Glutamatergic neuron (in vitro differentiated cells): ENCODE results near the gene PAIP2B. TPM values are rescaled to one million over a fixed set of nuclear protein-coding genes. Genes with fewer than 3 reads are reported as not detected.
"Not testable (repeated sequence)": the region's sequence is repeated elsewhere in the genome, so short reads cannot be mapped to it uniquely, and the experiment has no call there.

ENCODE experiments used
- DNase-seq: peaks from one replicate; pipeline ENCODE4 v3.0.0; 2022
- H3K27ac Mint-ChIP-seq: one replicate; pipeline ENCODE4 v1.8.0; 2020; ENCODE audit warnings: mild to moderate bottlenecking, mixed read lengths, inconsistent platforms; ENCODE audit not compliant: unreplicated experiment
- H3K27me3 Mint-ChIP-seq: one replicate; pipeline ENCODE4 v1.8.0; 2020; ENCODE audit warnings: mild to moderate bottlenecking, moderate library complexity, mixed read lengths, inconsistent platforms; ENCODE audit not compliant: unreplicated experiment
- H3K36me3 Mint-ChIP-seq: one replicate; pipeline ENCODE4 v1.8.0; 2020; ENCODE audit warnings: mild to moderate bottlenecking, mixed read lengths, inconsistent platforms; ENCODE audit not compliant: unreplicated experiment
- H3K4me1 Mint-ChIP-seq: one replicate; pipeline ENCODE4 v1.8.0; 2020; ENCODE audit warnings: mild to moderate bottlenecking, low read depth, mixed read lengths, inconsistent platforms; ENCODE audit not compliant: unreplicated experiment
- H3K4me3 Mint-ChIP-seq: one replicate; pipeline ENCODE4 v1.8.0; 2020; ENCODE audit warnings: mild to moderate bottlenecking, mixed read lengths, inconsistent platforms; ENCODE audit not compliant: unreplicated experiment
- H3K9me3 Mint-ChIP-seq: one replicate; pipeline ENCODE4 v1.8.0; 2020; ENCODE audit warnings: mild to moderate bottlenecking, moderate library complexity, mixed read lengths, inconsistent platforms; ENCODE audit not compliant: unreplicated experiment
- CTCF ChIP-seq: fragments of 200-600 bp; sonication (generic); IDR thresholded peaks from one replicate; pipeline ENCODE4 v1.5.0; 2021; ENCODE audit not compliant: partially characterized antibody, unreplicated experiment
- total RNA-seq: library from RNA; stranded (reverse); fragmentation: NEBNext Ultra II Directional; extraction: Animal tissue kit (Norgen Biotek cat#: 25700); gene quantifications from one replicate; pipeline ENCODE4 v1.2.1, GENCODE V29; 2021; ENCODE audit not compliant: unreplicated experiment

The PAIP2B gene
- total RNA-seq, 1 donor from 2014 or later, result 15.6 TPM

- Mint-ChIP-seq H3K4me1 (no peaks in the 10 kb centered on the region), H3K36me3 (peaks cover 18% of the 10 kb centered on the region)
- no peak for TF ChIP-seq CTCF
Observed at GRCh38 chr2:71235930-71236587, 9.2 kb upstream of the PAIP2B start.

GRCh38 chr2:71233072-71233471 is 6.2 kb upstream of the PAIP2B start:
- not testable (repeated sequence) for H3K4me3 Mint-ChIP-seq, H3K27ac Mint-ChIP-seq
- peaks cover 18% of the 10 kb centered on the region for H3K36me3 Mint-ChIP-seq

More at GRCh38 chr2:71235930-71236587, 9.2 kb upstream of the PAIP2B start:
- H3K27ac Mint-ChIP-seq, result no peak overlapping the region
- peaks cover 6% of the 10 kb centered on the region for H3K9me3 Mint-ChIP-seq
- no peak overlapping the region for H3K4me3 Mint-ChIP-seq
- H3K27me3 Mint-ChIP-seq, result no peaks in the 10 kb centered on the region
- no peak for DNase-seq

GRCh38 chr2:71226096-71226964 is 573 bp downstream of the PAIP2B start:
- TF ChIP-seq CTCF, result no peak
- Mint-ChIP-seq H3K27me3 (peaks cover 3% of the 10 kb centered on the region), H3K36me3 (no peaks in the 10 kb centered on the region), H3K9me3 (peaks cover 3% of the 10 kb centered on the region), H3K4me3 (peak overlapping the region; percentile 93), H3K27ac (peak overlapping the region; percentile 84), H3K4me1 (peaks cover 8% of the 10 kb centered on the region)
- DNase-seq, result peak; percentile 65

More at GRCh38 chr2:71233072-71233471, 6.2 kb upstream of the PAIP2B start:
- H3K27me3 Mint-ChIP-seq, H3K4me1 Mint-ChIP-seq, DNase-seq, H3K9me3 Mint-ChIP-seq: not testable (repeated sequence)

GRCh38 chr2:71224935-71225334 is 2.0 kb downstream of the PAIP2B start:
- no peak for TF ChIP-seq CTCF
- DNase-seq, result no peak
- Mint-ChIP-seq H3K4me3 (peak overlapping the region; percentile 16), H3K9me3 (peaks cover 3% of the 10 kb centered on the region), H3K27ac (peak overlapping the region; percentile 71), H3K4me1 (peaks cover 8% of the 10 kb centered on the region), H3K27me3 (peaks cover 3% of the 10 kb centered on the region), H3K36me3 (no peaks in the 10 kb centered on the region)

- Mint-ChIP-seq H3K27me3 (peaks cover 3% of the 10 kb centered on the region), H3K9me3 (peaks cover 3% of the 10 kb centered on the region), H3K27ac (peak overlapping the region; percentile 71), H3K36me3 (no peaks in the 10 kb centered on the region), H3K4me3 (peak overlapping the region; percentile 58), H3K4me1 (peaks cover 8% of the 10 kb centered on the region)
- DNase-seq, result no peak
- TF ChIP-seq CTCF, result no peak
Observed at GRCh38 chr2:71224457-71224856, 2.4 kb downstream of the PAIP2B start.
